Fibroblast of upper back skin (primary cell): Measurements from ENCODE around the gene GM2A.
"Not testable (repeated sequence)": the region's sequence is repeated elsewhere in the genome, so short reads cannot be mapped to it uniquely, and the experiment has no call there.

Experiments
- DNase-seq: peaks from one replicate; pipeline ENCODE4 v3.0.0-alpha.2; 2013

The GM2A gene

DNA sequence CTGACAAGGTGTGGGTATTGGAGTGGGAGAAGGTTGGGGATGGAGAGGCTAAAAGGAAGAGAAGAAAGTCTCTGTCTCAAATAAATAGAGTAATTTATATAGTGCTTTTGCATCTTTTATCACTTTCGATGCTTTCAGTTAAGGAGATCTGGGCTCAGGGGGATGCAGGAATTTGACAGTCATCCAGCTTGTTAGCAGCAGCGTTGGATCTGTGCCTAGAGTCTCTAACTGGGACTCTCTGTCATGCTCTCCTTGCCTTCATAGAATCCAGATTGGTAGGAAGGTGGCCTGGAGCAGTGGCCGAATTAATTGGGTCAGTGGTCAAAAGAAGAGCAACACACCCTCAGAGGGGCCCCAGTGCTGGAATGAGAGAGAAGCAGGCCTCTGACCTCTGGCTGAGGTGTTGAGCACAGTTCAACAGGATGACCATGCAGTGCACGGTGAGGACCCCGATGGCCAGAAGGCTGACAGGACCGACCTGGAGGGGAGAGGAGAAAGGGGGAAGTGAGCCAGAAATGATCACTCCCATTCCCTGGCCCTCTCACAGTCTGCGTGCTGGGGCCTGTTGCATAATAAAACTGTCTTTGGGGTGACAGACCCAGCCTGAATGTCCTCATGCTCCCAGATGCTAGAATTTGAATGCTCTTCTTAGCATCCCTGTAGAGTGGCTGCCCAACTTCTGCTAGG, 42.9 kb downstream of the GM2A start:
- no peak for DNase-seq

DNA sequence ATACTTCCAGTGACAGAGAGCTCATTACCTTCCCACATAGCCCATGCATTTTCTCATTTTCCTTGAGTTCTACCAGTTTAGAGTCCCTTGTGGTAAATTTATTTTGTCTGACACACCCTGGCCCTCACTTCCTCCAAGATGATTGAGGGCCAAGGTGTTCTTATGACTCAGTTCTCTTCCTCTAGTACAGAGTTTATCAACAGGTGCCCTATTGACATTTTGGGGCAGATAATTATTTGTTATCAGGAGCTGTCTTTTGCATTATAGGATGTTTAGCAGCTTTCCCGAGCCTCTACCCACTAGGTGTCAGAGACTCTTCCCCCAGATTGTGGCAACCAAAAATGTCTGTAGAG, 43.5 kb downstream of the GM2A start:
- DNase-seq: no peak

DNA sequence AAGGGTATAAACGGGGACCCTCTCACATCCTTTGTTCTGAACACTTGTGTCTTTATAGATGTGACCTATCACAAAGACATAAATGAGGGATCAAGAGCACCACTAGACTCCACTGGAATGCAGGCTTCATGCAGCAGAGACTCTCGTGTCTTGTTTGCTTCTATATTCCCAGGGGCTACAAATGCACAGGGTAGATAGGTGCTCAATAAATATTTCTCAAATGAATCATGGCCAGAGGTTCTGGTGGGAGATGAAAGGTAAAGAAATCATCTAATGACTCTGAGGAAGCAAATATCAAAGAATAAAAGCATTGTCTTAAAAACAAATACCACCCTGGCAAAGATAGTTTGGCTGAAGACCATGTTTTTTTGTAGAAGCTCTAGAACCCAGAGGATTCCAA, 44.0 kb downstream of the GM2A start:
- DNase-seq: no peak

DNA sequence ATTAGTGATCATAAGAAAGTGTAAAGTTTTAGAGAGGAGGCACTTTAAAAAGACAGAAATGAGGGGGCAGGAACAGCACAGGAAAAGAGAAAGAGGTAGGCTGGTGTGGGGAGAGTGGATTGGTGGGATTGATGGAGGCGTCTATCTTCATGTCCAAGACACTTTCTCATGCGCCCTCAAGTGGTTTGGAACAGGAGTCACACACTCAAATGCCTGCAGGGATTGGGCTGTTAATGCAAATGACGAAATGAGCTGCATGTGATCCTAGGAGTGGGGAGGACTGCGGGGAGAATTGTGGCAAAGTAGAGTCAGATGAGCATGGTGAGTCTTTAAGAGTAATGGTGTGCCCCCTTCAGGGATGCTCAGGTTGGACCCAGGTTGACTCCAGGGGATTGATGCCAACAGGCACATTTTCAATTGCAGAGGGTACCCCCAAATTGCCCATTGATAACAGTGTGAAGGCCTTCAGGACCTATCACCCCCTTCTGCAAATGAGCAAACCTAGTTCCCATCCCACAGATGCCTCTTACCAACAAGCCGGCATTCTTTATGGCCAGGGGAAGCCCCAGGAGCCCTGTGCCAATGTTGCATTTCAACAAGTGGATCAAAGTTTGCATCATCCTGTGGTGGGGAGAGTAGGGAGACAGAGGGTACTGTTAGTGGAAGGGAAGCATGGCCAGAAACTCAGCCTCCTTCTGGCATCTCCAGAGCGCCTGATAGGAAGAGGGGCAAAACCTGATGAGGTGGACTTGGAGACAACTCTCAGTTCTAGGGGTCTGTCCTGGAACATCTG, 45.3 kb downstream of the GM2A start:
- peak; percentile 47 for DNase-seq

DNA sequence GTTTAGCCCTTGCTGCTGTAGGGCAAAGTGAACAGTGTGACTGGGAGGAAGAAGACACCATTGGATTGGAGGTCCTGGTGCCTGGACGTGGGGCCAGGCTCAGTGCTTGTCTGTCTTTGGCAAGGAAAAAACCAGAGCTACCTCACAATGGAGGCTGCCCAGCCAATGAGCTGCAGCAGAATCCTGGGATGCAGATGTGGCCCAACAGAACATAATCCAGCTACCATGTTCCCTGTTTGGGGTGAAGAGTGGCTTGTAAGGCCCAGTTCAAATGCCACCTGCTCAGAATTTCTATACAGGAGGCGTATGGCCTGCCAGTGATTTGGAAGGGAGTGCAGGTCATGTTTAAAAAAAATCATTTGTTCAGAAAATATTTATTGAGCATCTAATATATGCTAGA, 50.7 kb downstream of the GM2A start, which contains the start of gene SLC36A3:
SLC36A3 (minus strand) TSS at position 101 of the 400 bp plus-strand sequence. CDS start 412 bp downstream, outside the sequence.
- DNase-seq: no peak

DNA sequence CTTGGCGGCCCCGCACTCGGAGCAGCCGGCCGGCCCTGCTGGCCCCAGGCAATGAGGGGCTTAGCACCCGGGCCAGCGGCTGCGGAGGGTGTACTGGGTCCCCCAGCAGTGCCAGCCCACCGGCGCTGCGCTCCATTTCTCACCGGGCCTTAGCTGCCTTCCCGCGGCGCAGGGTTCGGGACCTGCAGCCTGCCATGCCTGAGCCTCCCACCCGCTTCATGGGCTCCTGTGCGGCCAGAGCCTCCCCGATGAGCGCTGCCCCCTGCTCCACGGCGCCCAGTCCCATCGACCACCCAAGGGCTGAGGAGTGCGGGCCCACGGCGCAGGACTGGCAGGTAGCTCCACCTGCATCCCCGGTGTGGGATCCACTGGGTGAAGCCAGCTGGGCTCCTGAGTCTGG, 56.3 kb downstream of the GM2A start:
- not testable (repeated sequence) for DNase-seq

DNA sequence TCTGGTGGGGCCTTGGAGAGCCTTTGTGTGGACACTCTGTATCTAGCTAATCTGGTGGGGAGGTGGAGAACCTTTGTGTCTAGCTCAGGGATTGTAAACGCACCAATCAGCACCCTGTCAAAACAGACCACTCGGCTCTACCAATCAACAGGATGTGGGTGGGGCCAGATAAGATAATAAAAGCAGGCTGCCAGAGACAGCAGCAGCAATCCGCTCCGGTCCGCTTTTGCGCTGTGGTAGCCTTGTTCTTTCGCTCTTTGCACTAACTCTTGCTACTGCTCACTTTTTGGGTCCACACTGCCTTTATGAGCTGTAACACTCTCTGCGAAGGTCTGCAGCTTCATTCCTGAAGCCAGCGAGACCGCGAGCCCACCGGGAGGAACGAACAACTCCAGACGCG, 56.8 kb downstream of the GM2A start:
- DNase-seq: not testable (repeated sequence)

DNA sequence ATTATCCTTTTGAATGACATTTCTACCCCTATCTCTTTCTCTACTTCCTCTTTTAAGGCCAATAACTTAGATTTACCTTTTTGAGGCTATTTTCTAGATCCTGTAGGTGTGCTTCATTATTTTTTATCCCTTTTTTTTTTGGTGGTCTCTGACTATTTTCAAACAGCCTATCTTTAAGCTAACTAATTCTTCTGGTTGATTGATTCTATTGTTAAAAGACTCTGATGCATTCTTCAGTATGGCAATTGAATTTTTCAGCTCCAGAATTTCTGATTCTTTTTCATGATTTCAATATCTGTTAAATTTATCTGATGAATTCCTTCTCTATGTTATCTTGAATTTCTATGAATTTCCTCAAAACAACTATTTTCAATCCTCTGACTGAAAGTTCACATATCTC, 57.9 kb downstream of the GM2A start:
- no peak for DNase-seq

DNA sequence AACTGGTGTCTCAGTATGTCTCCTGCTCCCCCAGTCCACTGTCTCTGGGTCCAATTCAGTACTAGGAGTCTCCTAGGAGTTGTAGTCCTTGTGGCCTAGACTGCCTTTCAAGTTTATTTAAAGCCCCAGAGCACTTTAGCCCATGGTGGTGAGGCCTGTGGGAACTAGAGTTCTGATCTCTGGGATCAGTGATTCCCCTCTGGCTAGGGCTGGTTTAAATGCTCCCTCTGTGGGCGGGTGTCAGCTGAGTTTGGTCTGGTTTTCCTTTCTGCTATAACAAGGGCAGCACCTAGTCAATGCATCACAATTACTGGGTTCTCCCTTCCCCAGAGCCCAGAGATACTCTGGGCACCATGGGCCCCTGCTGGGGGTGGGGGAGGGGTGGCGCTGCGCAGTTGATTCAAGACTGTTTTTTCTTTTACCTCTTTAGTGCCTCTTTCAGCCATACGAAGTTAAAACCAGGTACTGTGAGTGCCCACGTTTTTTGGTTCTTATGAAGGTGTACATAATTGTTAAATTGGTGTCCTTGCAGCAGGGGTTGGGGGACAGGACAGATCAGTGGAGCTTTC, 59.9 kb downstream of the GM2A start:
- DNase-seq: no peak

DNA sequence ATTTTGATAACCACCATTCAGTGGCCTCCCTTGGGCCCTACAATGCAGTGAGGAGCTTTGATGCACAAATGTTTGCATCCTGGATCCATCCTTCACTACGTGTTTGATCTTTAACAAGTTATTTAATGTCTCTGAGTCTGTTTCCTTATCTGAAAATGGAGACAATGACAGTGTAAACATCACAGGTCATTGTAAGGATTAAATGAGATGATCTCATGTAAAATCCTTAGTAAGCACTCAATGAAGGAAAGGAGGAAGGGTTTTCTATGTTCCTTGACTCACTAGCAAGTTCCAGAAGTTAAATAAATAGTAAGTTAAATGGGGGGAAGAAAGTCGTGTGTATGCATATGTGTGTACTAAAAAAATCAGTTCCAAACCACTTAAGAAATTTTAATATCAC, 60.4 kb downstream of the GM2A start:
- DNase-seq: no peak

DNA sequence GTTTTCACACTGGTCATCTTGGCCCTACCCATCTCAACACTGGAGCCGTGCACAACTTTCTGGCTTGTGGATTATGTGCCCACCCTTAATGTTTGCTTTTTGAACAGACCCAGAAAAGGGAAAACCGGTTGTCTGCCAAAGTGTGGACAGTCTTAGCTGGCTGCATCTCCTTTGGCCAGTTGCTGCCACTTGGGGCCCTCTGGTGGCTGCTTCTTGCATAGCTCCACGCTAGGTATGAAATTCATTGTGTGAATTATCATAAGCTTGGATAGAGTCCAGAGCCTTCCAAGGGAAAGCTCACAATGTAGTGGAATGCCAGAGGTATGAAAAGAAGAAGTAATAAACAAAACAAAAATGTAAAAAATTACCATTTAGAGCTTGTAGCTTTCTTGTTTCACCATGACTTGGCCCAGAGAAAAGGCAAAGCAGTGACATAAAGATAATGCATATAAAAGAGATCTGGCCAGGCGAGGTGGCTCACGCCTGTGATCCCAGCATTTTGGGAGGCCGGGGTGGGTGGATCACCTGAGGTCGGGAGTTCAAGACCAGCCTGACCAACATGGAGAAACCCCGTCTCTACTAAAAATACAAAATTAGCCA, 63.1 kb downstream of the GM2A start:
- DNase-seq: peak; percentile 59

DNA sequence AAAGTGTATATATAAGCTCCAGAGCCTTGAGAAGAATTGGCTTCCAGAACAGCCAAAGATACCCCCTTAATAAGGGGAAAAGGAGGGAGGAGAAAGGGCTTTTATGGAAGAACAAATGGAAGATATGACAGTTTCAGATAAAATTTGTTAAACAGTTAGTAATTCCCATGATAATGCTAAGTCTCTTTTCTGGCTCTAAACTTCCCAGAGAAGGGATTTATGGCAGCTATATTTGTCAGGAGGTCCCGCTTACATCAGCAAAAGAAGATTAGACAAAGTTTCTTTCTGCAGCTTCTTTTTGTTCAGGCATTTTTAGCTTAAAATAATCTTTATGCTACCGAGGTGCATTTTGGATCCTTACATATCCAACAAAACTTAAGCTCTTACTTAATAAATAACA, 64.9 kb downstream of the GM2A start:
- DNase-seq: no peak

DNA sequence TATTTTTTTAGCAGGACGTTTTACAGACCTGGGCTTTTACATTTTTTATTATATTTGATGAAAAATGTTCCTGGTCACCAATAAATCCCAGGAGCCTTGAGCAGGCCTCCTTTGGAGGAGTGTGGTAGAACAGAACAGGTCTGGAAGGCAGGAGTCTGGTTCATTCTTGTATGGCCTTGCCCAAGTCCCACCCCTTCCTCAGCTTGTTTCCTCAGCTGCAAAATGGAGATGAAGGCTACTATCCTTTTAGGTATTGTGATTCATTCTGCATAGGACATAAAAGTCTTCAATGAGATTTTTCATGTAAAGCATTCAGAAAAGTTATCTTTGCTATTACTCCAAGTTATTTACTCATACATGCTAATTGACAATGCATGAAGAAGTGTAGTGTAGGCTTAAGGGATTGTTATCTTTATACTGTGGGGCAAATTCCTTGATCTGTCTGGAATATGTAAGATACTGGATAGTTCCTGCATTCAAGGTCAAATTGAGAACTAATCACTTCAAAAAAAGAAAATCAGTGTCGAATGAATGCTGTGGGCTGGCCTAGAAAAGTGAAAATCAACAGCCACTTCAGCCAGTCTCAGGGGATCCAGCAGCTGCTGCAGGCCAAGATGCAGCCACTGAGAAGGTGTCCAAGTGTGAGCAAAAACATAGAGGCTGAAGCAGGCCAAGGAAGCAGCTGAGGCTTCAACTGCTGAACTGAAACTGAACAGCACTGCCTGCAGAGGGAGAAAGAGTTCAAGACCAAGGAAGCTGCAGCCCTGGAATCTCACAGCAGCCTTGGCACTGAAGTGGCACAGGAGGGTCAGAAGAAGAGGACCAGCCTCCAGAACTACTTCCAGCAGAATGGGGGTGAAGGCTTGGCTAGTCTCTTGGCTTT, 66.1 kb downstream of the GM2A start:
- no peak for DNase-seq
